ENCODE measurements around the gene IL1RN.
A peak's percentile ranks its signal among the peaks of the same experiment; 100 is the strongest.

The IL1RN gene

DNA sequence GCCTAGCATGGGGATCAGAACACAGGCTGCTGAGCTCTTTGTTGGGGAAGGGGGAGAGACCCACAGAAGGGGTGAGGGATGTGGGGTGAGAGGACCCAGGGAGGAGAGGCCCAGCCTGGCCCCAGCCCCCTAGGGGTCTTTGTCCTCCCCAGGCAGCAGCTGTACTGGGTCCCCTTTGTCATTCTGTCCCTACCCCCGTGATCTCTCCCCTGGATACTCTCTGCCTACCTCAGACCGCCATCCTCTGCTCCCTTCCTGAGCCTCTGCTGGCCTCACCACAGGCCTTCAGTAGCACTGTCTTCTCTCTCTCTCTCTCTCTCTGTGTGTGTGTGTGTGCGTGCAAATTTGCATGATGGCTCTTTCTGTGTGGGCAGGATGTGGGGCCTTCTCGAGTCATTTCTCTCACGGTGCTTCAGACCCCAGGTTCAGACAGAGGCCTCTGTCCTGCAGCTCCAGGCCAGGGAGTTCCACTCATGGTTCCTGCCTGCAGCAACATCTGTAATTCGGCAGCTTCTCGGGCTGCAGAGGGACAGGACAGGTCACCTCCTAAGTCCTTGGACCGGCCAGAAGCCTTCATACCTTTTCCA, 47.7 kb downstream of the IL1RN start:
- peak in 1 of 2 experiments; percentile 12 for DNase-seq

DNA sequence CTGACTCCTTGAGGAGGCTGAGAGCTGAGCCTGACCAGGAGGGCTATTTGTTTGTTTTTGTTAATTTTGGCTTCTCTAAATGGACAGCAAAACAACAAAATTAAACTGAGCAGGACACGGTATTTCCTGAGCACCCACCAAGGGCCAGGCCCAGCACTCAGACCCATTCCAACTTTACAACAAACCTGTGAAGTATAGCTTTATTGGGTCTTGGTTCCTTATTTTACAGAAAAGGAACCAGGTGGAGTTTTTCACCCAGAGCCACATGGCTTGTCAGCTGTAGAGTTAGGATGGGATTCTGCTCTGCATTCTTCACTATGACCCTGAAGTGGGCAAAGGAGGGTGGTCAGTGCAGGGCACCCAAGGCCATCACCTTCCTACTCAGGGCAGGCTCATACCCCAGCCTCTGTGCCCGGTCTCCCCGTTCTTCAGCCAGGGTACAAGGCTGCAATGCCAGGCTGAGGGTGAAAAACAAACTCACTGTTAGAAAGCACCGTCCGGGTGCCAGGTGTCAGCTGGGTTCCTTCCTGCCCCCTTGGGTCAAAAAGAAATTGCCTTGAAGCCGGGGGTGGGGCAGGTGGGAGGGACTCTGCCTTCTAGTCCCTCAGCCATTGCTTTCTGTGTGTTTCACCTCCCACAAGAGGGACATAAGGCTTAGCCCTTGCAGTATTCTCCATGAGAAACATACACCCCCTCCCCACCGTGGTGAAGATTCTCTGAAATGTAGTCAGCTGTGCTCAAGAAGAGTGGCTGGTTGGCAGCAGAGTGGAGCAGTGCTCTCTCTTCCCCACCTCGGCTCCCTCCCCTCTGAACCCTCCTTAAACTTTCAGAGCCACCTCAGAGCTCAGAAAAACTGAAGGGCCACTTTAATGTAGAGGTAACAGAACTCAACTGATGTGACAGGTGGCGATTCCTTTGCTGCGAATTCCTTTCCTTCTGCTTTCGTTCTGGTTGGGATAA, 48.6 kb downstream of the IL1RN start:
- DNase-seq, result no peak

DNA sequence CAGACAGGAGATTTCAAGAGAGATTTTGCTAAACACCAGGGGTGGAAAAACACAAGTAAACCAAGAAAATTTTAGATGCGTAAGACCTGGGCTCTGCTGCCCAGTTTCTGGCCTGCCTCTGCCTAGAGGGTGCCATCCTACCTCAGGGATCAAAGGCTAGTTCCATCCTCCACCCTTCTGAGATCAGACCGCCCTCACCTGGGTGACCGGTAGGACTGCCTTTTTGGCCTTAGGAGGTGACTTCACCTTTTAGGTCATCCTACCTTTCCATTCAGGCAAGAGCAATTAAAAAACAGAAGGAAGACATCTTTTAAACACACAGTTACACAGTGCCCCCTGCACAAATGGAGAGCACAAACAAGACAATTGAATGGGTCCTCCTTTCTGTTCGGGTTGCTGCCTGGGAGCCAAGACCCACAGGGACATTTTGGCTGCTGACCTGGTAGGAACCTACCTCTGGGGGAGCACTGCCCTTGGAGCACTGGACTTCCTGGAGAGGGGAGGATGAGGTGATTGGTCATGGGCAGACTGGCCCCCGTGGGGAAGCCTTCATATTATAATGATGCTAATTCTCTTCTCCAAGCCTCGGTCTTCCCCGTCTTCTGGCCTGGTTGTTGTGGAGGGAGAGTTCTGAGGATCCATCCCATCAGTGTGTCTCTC, 49.4 kb downstream of the IL1RN start:
- no peak for DNase-seq

DNA sequence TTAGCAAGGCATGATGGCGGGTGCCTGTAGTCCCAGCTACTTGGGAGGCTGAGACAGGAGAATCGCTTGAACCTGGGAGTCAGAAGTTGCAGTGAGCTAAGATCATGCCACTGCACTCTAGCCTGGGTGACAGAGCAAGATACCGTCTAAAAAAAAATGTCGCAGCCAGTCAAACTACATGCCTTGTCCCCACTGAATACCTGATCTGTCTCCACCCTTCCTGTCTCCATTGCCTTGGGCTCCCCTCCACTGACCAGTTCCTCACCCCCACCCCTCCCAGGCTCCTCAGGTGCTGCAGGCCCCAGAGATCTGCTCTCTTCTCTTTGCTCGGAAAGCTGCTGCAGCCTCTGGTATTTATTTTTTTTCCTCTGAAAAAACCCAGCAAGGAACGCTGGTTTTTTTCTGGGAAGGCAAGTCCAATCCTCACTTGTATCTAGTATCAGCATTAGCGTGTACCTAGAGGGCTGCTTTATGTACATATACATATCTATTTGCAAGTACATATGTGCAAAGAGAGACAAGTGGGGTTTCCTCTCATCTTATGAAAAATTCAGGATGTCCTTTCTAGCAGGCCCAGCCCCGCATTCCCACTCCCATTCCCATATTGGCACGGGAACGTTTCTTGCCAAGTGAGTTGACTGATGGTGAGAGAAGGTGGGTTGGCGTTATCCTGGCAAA, 50.8 kb downstream of the IL1RN start:
- no peak for DNase-seq

DNA sequence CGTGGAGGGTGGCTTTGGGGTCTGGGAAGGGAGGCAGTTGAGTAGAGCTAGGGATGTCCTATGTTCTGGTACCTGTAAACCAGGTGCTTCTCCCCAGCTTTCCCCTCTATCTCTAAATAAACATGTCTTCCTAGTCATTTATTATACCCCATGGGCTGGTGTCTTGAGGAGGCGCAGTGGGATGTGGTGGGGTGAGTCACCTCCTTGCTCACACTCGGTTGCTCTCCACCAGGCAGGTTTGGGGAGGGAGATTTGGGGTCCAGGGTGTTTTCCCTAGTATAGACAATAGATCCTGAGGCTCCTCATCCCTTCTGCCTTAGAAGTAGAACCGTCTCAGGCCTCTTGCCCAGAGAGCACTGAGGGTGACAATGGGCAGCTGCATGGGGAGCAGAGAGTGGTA, 51.5 kb downstream of the IL1RN start:
- no peak for DNase-seq

DNA sequence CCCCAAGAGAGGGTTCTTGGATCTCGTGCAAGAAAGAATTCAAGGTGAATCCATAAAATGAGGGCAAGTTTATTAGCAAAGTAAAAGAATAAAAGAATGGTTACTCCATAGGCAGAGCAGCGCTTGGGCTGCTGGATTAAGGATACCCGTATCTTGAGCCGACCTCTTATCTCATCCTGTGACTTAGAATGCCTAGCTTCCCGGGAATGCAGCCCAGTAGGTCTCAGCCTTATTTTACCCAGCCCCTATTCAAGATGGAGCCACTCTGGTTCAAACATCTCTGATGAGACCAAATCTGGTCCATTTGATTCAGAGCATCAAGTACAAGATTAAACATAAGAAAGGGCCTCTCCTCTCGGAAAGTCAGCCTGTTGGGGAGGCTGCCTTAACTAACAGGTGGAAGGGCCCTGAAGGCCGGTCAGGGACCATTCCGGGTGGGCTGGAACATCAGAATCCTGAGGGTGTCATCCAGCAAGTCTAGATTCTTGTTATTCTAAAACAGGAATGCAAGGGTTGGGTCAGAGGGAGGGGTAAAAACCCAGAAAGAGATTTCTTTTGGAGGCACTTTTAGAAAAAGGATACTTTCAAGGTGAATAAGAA, 52.1 kb downstream of the IL1RN start:
- DNase-seq, result no peak

DNA sequence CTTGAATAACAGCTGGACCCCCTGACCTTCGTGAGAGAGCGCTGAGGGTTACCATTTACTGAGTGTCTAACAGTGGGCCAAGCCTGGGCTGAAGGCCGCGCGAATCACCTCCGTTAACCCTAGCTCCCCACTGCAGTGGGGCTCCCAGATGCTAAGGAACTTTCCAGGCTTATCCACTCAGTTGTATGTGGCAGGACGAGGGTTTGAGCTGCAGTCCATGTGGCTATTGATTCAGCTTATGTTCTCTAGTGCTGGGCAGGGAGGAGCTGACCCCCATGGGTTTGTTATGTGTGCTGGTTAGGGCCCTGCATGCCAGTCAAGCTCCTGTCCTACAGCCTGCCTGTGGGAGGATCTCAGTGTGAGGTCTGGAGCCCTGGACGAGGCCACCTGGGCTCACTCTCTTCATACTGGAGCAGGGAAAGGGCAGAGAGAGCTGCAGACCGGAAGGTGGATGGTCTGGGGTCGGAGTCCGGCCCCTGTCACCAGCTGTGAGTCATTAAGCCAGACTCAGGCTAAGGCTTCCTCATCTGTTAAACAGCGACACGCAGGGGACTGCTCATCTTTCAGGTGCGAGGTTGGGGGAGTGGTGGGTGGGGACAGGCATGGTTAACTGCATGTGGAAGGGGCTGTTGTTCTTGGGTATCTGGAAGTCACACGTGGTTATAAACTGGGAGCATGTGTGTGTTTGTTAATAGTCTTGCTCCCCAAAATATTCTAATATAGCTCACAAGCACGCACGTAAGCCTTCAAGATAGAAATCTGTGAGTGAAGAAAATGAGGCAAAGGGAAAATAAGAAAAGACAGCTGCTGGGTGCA, 52.9 kb downstream of the IL1RN start:
- DNase-seq, result no peak

DNA sequence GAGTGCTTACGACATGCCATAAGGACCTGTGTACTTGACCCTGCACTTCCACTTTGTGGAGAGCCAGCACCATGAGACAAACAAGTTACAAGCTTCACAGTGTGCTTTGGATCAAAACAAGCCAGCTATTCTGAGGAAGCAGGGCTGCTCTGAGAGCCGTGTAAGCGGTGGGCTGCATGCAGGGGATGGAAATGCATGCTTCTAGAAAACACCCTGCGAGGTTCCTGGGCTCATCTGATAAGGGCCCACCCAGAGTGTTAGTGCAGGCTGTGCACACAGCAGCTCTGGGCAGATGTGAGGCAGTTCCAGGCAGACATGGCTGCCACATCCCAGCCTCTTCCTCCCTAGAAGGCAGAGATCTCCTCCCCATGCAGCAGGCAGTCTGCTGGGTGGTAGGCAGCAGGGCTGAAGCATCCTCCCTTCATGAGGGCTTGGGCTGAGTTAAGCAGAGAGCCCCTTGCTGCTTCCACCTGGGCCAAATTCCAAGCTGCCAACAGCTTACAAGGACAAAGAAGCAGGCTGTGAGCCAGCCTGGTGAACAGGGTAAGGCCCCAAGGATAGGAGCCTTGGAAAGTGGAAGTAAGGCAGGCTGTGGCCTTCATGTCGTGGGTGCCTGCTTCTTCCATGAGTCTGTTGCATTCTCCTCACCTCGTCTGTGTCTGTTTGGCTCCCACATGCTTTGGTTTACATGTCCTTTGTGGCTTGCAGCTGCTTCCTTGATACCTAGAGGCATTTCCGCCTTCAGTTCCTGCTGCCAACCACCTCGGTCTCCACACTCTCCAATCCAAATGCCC, 54.1 kb downstream of the IL1RN start:
- DNase-seq, result peak; percentile 43 to 48

DNA sequence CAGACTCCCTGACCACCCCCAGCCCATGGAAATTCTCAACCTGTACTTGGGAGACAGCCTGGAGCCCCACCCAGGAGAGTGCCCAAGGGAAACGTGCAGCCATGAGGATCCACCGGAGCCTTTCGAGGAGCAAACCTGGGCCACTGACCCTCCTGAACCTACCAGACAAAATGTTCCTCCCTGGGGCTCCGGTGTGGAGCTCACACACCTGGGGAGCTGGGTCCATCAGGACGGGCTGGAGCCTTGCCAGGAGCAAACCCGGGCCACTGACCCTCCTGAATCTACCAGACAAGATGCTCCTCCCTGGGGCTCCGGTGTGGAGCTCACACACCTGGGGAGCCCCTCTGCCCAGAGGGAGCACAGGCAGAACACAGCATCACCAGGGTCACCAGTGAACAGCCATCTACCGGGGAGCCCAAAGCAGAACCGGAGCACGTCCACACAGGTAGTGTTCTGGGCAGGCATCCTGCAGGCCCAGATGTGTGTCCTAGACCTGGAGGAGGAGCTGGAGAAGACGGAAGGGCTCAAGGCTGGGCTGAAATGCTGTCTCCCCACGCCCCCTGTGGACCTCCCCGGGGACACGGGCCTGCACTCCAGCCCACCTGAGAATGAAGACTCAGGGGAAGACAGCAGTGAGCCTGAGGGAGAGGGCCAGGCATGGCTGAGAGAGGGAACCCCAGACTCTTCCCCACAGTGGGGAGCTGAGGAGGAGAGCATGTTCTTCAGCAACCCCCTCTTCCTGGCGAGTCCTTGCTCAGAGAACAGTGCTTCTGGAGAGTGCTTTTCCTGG, 55.3 kb downstream of the IL1RN start:
- DNase-seq, result no peak

DNA sequence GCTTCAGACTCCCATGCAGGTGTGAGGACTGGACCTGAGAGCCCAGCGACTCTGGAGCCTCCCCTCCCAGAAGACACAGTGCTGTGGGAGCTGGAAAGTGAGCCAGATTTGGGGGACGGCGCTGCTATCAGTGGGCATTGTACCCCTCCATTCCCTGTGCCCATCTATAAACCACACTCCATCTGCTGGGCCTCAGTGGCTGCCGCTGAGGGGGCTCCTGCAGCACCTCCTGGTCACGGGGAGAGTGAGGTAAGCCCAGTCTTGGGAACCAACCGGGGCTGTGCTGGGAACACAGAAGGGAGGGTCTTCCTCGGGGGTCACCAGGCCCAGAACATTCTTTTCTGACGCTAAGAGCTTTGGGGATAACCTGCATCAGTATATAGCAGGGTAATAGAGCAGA, 55.9 kb downstream of the IL1RN start:
- DNase-seq, result no peak
